HEK293T (cell line): Measurements from ENCODE around the gene DTNB.
"Not testable (repeated sequence)": the region's sequence is repeated elsewhere in the genome, so short reads cannot be mapped to it uniquely, and the experiment has no call there.

Experiments
- CTCF ChIA-PET: fragments of 350-600 bp; formaldehyde crosslinking; extraction: SDS; loops from one replicate; lab custom pipeline; 2021; ENCODE audit warnings: antibody characterized with exemption, inconsistent platforms; lab: Yijun Ruan, JAX
- POLR2A ChIA-PET: fragments of 350-600 bp; formaldehyde crosslinking; extraction: SDS; loops from one replicate; lab custom pipeline; 2020; ENCODE audit warnings: antibody characterized with exemption, inconsistent platforms; lab: Yijun Ruan, JAX
- DNase-seq: peaks from one replicate; pipeline ENCODE4 v3.0.0; 2012; ENCODE audit warnings: mixed read lengths; ENCODE audit errors: extremely low spot score
- ARNT ChIP-seq: fragments of 450-650 bp; IDR thresholded peaks from 2 replicates; pipeline ENCODE4 v1.6.1; 2017; ENCODE audit warnings: mild to moderate bottlenecking
- BHLHE40 ChIP-seq: fragments of 450-650 bp; IDR thresholded peaks from 2 replicates; pipeline ENCODE4 v1.6.1; 2016; ENCODE audit warnings: mild to moderate bottlenecking, moderate library complexity, borderline replicate concordance
- CTBP1 ChIP-seq: fragments of 450-650 bp; IDR thresholded peaks from 2 replicates; pipeline ENCODE4 v1.6.1; 2016; ENCODE audit warnings: borderline replicate concordance
- ELF4 ChIP-seq: fragments of 450-650 bp; IDR thresholded peaks from 2 replicates; pipeline ENCODE4 v1.6.1; 2017; ENCODE audit warnings: antibody characterized with exemption
- FOXA1 ChIP-seq: fragments of 450-650 bp; IDR thresholded peaks from 2 replicates; pipeline ENCODE4 v1.6.1; 2016; ENCODE audit warnings: mild to moderate bottlenecking
- FOXK2 ChIP-seq: fragments of 450-650 bp; IDR thresholded peaks from 2 replicates; pipeline ENCODE4 v1.6.1; 2016; ENCODE audit warnings: mild to moderate bottlenecking
- FOXM1 ChIP-seq: fragments of 450-650 bp; IDR thresholded peaks from 2 replicates; pipeline ENCODE4 v1.6.1; 2017; ENCODE audit warnings: mild to moderate bottlenecking, borderline replicate concordance
- HDGF ChIP-seq: fragments of 450-650 bp; IDR thresholded peaks from 2 replicates; pipeline ENCODE4 v1.6.1; 2017; ENCODE audit warnings: antibody characterized with exemption, borderline replicate concordance
- L3MBTL2 ChIP-seq: fragments of 450-650 bp; conservative IDR thresholded peaks from 2 replicates; pipeline ENCODE4 v1.6.1; 2016; ENCODE audit warnings: mild to moderate bottlenecking
- LEF1 ChIP-seq: fragments of 450-650 bp; IDR thresholded peaks from 2 replicates; pipeline ENCODE4 v1.6.1; 2017; ENCODE audit warnings: mild to moderate bottlenecking, borderline replicate concordance
- NFRKB ChIP-seq: fragments of 450-650 bp; IDR thresholded peaks from 2 replicates; pipeline ENCODE4 v1.6.1; 2016; ENCODE audit warnings: mild to moderate bottlenecking, moderate library complexity
- SP1 ChIP-seq: fragments of 450-650 bp; IDR thresholded peaks from 2 replicates; pipeline ENCODE4 v1.6.1; 2017
- SUZ12 ChIP-seq: fragments of 450-650 bp; IDR thresholded peaks from 2 replicates; pipeline ENCODE4 v1.6.1; 2016; ENCODE audit warnings: mild to moderate bottlenecking
- TARDBP ChIP-seq: fragments of 450-650 bp; IDR thresholded peaks from 2 replicates; pipeline ENCODE4 v1.6.1; 2016
- ZNF384 ChIP-seq: fragments of 450-650 bp; IDR thresholded peaks from 2 replicates; pipeline ENCODE4 v1.6.1; 2016
- TF ChIP-seq, protein P1 (sequence below): fragments of 450-650 bp; IDR thresholded peaks from 2 replicates; pipeline ENCODE4 v1.6.1; 2016

The DTNB gene

DNA sequence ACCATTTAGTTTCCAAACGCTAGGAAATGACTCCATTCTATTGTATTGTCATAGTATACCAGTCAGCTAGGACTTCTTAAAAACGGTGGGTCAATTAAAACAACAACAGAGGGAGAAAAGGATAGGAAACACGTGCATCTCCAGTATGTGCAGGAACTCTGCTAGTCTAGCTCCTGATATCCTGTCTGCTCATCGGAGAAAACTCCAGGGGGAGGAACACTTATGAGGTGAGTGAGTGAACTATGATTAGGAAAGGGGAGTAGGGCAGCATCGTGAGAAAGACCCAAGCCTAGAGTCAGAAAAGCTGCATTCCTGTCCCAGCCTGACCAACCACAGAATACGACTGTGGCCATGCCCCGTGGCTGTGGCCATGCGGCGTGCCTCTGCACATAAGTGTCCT is 34.2 kb downstream of the DTNB start:
- ChIA-PET CTCF (no interaction called here), POLR2A (interaction anchor here (0.5 kb wide), 1 partner anchor 19 kb away, joined by 3 read pairs; no protein-coding TSS in a partner anchor)
- no peak for DNase-seq
- TF ChIP-seq HDGF: no peak
- no peak for TF ChIP-seq TARDBP
- no peak for TF ChIP-seq FOXK2
- TF ChIP-seq SUZ12: no peak
- TF ChIP-seq ELF4: no peak
- TF ChIP-seq NFRKB: no peak
- TF ChIP-seq FOXM1: no peak
- no peak for TF ChIP-seq FOXA1
- TF ChIP-seq SP1: no peak
- TF ChIP-seq, protein P1, sequence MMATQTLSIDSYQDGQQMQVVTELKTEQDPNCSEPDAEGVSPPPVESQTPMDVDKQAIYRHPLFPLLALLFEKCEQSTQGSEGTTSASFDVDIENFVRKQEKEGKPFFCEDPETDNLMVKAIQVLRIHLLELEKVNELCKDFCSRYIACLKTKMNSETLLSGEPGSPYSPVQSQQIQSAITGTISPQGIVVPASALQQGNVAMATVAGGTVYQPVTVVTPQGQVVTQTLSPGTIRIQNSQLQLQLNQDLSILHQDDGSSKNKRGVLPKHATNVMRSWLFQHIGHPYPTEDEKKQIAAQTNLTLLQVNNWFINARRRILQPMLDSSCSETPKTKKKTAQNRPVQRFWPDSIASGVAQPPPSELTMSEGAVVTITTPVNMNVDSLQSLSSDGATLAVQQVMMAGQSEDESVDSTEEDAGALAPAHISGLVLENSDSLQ: no peak

DNA sequence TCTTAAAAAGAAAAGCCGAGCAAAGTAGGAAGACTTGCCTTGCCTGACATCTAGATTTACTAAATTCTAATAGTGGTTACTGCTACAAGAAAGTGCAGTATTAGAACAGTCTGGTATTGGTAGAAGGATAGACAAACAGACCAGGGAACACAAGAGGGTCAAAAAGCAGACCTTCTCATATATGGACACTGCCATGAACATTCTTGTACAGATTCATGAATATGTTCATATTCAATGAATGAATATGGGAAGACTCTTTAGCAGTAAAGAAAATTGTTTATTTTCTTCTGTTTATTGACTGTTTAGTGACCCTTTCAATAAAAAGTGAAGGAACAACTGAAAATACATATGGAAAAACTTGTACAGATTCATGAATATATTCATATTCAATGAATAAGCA is 37.6 kb downstream of the DTNB start:
- CTCF ChIA-PET: no interaction called here
- no peak for DNase-seq
- TF ChIP-seq ELF4 (no peak), BHLHE40 (no peak), CTBP1 (no peak), ARNT (no peak), HDGF (no peak), LEF1 (no peak), SUZ12 (no peak), L3MBTL2 (no peak), FOXA1 (no peak), TARDBP (no peak), FOXM1 (no peak), FOXK2 (no peak), SP1 (no peak), NFRKB (no peak), ZNF384 (no peak)
- TF ChIP-seq, protein P1: no peak
- POLR2A ChIA-PET: no interaction called here

DNA sequence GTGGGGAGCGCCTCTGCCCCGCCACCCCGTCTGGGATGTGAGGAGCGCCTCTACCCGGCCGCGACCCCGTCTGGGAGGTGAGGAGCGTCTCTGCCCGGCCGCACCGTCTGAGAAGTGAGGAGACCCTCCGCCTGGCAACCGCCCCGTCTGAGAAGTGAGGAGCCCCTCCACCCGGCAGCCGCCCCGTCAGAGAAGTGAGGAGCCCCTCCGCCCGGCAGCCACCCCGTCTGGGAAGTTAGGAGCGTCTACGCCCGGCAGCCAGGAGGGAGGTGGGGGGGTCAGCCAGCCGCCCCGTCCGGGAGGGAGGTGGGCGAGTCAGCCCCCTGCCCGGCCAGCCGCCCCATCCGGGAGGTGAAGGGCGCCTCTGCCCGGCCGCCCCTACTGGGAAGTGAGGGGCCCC is 39.6 kb downstream of the DTNB start:
- POLR2A ChIA-PET, CTCF ChIA-PET, DNase-seq: not testable (repeated sequence)

DNA sequence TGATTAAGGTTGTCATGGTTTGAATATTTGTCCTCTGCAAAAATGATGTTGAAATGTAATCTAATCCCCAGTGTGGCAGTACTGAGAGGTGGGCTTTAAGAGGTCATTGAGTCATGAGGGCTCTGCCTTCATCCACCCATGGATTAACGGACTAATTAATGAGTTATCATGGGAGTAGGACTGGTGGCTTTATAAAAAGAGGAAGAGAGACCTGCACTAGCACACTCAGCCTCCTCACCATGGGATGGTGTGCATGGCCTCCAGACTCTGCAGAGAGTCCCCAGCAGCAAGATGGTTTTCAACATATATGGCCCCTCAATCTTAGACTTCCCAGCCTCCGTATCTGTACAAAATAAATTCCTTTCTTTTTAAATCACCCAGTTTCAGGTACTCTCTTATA is 41.0 kb downstream of the DTNB start:
- no peak for TF ChIP-seq NFRKB
- no peak for TF ChIP-seq FOXK2
- no peak for TF ChIP-seq ZNF384
- TF ChIP-seq CTBP1: no peak
- TF ChIP-seq HDGF: no peak
- TF ChIP-seq ARNT: no peak
- DNase-seq: no peak
- POLR2A ChIA-PET: no interaction called here
- CTCF ChIA-PET: no interaction called here

DNA sequence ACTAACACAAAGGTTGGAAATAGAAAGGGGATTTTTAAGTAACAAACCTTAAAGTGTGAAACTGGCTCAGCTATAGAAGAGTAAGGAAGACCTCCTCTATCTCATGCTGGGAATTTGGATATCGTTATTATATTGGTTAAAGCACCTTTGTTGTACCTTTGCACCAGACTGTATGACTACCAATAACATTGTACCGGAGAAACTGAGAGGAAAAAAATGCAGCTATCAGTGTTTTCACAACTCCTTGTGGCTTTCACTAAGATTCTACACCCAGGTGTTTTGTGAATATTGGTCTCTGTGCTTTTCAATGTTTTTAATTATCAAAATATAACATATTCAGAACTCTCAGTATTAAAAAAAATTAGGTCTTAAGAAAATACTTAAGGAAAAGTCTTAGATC is 48.7 kb downstream of the DTNB start:
- no peak for DNase-seq
- no peak for TF ChIP-seq LEF1
- TF ChIP-seq ARNT: no peak
- TF ChIP-seq L3MBTL2: no peak
- TF ChIP-seq TARDBP: no peak
- TF ChIP-seq, protein P1: no peak
- TF ChIP-seq ZNF384: no peak
- TF ChIP-seq ELF4: no peak
- TF ChIP-seq BHLHE40: no peak
- no peak for TF ChIP-seq SUZ12
- POLR2A ChIA-PET: no interaction called here
- CTCF ChIA-PET: interaction anchor here (0.7 kb wide), 1 partner anchor 753 kb away, joined by 3 read pairs; no protein-coding TSS in a partner anchor

DNA sequence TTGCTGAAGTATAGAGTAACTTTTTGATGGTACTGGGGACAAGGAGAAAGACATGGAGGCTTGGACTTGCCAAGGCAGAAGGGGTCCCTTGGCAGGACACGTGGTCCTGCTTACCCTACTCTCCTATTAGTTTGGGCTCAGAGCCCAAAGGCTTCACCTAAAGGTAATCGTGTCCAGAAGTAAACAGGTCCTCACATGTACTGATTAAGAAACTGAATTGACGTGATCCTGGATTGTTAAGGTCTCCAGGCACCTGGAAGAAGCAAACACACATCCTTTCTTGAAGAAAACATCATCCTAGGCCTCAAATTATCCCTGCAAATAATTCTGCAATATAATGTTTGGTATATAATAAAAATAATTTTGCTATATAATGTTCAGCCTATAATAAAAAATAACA is 50.0 kb downstream of the DTNB start:
- TF ChIP-seq L3MBTL2: no peak
- TF ChIP-seq LEF1: no peak
- no peak for TF ChIP-seq BHLHE40
- no peak for TF ChIP-seq SP1
- ChIA-PET POLR2A (no interaction called here), CTCF (no interaction called here)
- DNase-seq: no peak

DNA sequence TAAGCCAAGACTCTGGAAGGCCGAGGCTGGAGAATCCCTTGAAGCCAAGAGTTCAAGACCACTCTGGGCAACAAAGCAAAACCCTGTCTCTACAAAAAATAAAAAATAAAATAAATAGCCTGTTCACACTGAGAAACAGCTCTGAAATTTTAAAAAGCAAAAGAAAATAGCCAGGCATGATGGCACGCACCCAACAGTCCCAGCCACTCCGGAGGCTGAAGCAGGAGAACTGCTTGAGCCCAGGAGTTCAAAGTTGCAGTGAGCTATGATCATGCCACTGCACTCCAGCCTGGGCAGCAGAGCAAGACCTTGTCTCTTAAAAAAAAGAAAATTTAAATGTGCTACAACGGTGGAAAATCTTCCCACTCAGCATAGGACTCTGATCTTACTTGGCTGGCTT is 52.7 kb downstream of the DTNB start:
- ChIA-PET POLR2A (no interaction called here), CTCF (no interaction called here)
- DNase-seq: no peak
- TF ChIP-seq ZNF384 (no peak), FOXM1 (no peak)

DNA sequence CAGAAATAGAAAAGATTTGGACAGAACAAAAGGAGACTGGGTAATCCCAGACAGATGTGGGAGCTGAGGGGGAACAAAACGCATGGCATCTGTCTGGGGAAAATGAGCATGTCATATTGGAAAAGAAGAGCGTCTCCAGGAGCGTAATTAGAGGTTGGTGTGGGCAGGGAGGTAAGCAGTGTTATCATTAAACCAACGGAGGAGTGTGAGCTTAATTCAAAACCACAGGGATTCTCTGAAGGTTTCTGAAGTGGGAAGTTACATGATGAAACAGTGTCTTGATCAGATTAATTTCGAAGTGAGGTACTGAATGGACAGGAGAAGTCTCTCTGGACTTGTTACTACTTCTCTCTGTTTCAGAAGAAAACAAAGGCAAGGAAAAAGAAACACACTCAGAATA is 53.3 kb downstream of the DTNB start:
- ChIA-PET CTCF (interaction anchor here (0.6 kb wide), 1 partner anchor 464 kb away, joined by 3 read pairs; no protein-coding TSS in a partner anchor), POLR2A (interaction anchor here (0.7 kb wide), 1 partner anchor 19 kb away, joined by 3 read pairs; no protein-coding TSS in a partner anchor)
- no peak for DNase-seq
- TF ChIP-seq BHLHE40 (no peak), NFRKB (no peak), FOXM1 (no peak), FOXA1 (no peak), SUZ12 (no peak), HDGF (no peak)
